SW 1271 (cell line): ENCODE measurements around the gene SLC25A10.

Experiments
- DNase-seq, 2 experiments: peaks; one replicate each; lab custom pipeline; 2025; lab: John Stamatoyannopoulos, UW

The SLC25A10 gene, protein sequence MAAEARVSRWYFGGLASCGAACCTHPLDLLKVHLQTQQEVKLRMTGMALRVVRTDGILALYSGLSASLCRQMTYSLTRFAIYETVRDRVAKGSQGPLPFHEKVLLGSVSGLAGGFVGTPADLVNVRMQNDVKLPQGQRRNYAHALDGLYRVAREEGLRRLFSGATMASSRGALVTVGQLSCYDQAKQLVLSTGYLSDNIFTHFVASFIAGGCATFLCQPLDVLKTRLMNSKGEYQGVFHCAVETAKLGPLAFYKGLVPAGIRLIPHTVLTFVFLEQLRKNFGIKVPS

DNA sequence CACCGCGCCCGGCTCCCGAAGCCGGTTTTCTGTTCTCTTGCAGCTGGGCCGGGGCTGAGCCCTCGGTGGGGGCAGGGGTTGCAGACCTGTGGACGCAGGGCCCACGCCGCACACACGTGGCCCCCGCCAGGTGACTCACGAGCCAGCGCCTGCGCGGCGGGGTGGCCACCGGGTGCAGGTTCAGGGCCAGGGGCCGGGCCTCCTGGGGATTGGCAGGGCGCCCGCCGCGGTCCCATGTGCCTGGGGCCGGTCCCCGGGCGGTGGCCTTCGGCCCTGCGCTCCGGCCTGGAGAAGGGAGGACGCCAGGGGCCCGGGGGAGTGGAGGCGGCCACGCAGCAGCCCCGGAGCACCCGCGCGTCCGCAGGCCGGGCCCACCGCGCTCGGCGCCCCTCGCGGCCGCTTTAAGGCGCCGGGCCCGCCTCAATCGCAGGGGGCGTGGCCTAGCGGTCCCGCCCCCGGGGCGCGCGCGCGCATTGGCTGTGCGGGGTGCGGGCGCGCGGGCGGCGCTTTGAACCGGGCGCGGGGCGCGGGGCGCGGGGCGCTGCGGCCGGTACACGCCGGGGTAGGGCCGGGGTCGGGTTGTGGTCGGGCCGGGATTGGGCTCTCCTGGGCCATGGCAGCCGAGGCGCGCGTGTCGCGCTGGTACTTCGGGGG, at the start of gene SLC25A10:
SLC25A10 (plus strand) TSS at position 471 of the 654 bp plus-strand sequence; CDS start at position 614, 143 bp downstream.
- peak; percentile 46 to 66 for DNase-seq

DNA sequence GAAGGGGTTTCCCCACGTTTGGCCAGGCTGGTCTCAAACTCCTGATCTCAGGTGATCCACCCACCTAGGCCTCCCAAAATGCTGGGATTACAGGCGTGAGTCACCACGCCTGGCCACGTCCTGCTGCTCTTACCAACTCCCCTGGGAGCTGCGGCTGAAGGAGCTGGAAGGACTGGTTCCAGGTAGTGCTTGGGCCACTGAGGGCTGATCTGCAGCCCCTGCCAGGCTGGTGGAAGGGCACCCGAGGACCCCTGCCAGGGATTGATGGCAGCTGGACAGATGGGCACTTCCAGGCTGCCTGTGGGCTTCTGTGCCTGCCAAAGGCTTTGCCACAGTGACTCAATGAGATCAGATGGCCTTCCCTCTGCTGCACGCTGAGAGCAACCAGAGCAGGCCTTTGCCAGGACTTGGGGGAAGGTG, 48.0 kb upstream of the SLC25A10 start:
- DNase-seq: no peak

DNA sequence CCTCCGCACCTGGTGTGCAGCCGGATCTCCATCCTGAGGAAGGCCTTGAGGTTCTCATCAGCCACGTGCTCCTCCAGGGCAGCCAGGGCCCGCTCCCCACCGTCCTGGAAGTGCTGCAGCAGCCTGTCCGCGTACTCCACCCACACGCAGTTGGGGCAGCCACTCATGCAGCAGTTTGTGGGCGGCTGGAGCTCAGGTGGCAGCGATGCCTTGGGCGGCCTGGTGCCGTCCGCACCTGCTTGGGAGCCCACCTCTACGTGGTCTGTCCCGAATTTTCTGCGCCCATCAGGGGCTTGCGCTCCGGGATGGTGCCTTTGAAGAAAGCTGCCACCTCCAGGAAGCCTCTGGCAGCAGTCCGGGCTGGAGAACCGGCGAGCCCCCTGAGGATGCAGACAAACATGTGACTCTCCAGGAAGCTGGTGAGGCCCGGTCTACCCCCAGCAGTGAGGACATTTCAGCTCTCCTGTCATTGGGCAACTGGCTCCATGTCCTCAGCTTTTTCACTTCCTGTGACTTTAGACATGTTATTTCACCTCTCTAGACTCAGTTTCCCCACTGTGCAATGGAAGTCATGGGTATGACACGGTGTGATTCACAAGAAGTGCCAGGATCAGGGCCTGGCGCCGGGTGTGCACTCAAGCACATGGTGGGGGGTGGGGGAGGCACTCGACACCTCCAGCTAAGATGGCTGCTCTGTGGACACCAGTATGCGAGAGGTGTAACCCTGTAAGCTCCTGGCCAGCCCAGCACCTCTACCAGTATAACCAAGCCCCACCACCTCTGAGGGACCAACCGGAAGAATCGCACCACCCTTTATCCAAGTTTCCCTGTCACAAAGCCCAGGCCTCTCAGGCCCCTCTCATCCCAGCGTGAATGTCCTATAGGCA, 46.6 kb upstream of the SLC25A10 start:
- peak in 1 of 2 experiments; percentile 36 for DNase-seq

DNA sequence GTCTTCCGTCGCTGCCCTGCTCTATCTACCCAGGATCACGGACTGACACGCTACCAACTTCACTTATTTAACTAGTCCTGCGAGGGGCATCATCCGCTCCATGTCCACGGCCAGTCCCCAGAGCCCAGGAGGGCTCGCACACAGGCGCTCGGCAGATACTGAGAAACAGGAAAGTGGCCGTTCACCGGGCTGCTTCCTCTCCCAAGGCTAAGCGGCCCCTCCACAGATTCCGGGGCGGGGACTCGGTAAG, 46.1 kb upstream of the SLC25A10 start:
- peak in 1 of 2 experiments; percentile 36 for DNase-seq

DNA sequence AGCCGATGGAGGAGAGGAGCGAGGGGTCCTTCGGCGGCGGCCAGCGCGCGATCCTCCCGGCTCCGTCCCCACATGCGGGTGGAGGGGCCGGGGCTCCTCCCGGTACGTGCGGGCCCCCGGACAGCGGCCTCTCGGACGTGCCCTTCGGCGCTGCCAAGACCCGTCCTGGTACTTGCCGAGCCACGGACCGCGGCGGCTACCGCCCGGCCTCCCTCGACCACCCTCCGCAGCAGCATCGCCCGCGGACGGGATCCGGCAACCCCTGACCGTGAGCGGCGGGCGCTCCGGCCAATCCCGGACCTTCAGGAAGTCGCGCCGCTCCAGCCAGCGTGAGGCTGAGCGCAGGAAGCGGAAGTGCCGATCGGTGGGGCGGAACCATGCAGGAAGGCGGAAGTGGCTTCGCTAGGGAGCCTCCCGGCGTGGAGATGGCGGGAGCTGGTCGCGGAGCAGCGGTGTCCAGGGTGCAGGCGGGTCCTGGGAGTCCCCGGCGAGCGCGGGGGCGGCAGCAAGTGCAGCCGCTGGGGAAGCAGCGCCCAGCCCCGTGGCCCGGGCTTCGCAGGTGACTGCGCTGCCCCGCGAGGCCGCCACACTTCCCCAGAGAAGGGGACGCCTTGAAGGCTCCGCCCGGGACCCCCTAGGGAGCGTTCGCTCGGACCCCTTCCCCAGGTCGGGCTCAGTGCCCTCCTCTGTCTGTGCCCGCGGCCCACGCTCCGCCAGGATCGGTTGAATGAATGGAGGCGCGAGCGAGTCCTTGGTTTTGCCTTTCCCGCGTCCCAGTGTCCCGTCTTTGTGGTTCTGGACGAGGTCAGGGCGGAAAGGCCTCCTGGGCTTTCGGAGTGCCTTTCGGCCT, 45.5 kb upstream of the SLC25A10 start, which contains the start of the genes CCDC137 and OXLD1:
CCDC137 (plus strand) TSS at position 396 of the 850 bp plus-strand sequence; CDS start at position 426, 30 bp downstream.
OXLD1 (minus strand) TSS at position 264 of the 850 bp plus-strand sequence; CDS start at position 236, 28 bp downstream.
- peak; percentile 82 to 91 for DNase-seq

DNA sequence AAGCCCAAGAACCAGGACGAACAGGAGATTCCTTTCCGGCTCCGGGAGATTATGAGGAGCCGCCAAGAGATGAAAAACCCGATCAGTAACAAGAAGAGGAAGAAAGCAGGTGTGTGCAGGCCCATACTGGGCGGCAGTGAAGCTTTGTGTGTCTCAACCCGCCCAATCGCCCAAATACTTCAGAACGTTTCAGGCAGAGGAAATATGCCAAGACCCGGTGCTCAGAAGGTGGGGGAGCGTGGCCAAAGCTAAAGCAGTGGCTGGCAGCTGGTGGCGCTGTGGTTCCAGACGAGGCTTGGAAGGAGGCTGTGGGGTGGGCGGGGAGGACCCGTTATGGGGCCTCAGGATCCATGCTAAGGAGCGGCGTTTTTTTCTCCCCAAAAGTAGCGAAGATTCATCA, 44.3 kb upstream of the SLC25A10 start:
- DNase-seq: no peak

DNA sequence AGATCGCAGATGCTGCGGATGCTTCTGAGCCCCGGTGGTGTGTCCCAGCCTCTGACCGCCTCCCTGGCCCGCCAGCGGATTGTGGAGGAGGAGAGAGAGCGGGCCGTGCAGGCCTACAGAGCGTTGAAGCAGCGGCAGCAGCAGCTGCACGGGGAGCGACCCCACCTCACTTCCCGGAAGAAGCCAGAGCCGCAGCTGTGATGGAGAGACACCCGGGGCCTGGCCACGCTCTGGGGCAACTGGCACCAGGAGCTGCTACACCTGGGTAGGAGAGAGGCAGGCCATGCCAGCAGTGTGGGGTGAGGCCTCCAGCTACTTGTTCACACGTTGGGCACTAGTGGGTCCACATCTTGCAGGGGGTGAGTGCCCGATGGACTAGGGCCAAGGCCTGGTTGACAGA, 39.6 kb upstream of the SLC25A10 start:
- no peak for DNase-seq

DNA sequence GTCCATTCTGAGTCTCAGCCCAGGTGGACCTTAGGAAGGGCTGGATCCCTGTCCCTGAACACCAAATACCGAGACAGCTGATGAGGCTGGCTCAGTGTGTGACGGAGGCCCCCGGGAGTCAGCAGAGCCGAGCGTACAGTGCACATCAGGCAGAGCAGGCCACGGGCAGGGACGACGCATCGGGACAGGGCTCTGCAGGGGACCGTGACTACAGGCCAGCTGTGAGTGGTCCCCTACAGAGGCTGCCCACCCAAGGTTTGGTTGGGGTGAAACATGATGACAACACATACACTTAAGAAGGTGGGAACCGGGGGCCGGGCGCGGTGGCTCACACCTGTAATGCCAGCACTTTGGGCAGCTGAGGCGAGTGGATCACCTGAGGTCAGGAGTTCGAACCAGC, 39.1 kb upstream of the SLC25A10 start:
- no peak for DNase-seq

DNA sequence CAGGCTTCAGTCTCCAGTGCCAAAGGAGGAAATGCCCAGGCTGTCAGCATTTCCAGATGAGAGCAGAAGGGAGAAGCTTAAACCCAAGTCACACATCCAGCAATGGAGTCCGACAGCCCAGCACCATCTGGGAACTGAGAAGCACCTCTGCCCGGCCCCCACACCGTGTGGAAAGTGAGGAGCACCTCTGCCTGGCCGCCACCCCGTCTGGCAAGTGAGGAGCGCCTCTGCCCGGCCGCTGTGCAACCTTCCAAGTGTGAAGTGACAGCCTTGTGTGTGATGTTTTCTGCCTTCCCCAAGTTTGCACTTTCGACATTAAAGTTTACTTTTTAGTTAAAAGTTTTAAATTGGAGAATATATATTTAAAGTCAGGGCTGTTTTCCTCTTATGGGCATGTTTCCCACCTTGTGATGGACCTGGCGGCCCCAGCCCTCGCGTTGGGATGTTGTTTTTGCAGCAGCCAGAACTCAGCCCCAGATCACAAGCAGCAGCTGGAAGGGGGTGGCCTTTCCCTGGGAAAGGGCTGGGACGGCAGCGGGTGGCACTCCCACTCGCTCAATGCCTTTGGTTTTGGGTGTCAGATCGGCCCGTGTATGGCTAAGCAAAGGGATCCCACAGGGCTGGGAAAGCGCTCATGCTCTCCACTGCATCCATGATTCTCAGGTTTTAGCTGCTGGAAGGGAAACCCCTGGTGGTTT, 38.4 kb upstream of the SLC25A10 start:
- no peak for DNase-seq

DNA sequence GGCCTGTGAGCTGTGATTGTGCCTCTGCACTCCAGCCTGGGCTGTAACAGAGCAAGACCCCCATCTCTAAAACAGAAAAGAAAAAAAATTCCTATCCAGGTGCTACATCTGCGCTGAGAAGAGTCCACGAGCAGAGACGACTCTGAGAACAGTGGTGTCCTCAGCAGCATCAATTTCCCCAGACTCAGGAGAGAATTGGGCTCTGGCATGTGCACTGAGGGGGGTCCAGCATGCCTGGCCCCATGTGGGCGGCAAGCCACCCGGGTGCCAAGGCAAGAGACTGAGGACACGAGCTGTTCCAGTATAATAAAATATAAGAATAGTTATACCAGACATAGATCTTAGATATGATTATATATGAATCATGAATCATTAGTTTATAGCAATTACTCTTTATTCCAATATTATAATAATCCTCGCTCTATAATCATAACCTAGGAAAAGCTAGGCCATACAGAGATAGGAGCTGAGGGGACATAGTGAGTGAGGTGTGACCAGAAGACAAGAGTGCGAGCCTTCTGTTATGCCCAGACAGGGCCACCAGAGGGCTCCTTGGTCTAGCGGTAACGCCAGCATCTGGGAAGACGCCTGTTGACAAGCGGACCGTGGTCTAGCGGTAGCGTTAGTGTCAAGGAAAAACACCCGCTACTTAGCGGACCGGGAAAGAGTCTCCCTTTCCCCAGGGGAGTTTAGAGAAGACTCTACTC, 36.4 kb upstream of the SLC25A10 start:
- peak in 1 of 2 experiments; percentile 11 for DNase-seq

DNA sequence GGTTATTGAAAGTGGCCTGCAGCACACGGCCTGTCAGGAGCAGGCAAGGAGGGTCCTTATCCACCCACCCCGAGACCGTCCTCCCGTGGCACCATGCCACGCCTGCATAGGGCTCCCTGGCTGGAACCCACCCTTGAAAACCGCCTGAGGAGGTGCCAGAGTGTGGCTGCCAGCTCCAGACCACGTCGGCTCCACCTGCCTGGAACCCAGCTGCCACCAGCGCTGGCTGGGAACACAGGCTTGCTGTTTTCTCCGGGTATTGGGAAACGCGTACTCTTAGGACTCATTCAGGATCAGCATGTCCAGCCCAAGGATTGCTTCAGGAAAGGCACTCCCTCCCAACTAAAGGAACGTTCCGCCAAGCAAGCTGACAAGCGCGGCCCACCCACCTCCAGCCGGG, 35.2 kb upstream of the SLC25A10 start:
- DNase-seq: no peak

DNA sequence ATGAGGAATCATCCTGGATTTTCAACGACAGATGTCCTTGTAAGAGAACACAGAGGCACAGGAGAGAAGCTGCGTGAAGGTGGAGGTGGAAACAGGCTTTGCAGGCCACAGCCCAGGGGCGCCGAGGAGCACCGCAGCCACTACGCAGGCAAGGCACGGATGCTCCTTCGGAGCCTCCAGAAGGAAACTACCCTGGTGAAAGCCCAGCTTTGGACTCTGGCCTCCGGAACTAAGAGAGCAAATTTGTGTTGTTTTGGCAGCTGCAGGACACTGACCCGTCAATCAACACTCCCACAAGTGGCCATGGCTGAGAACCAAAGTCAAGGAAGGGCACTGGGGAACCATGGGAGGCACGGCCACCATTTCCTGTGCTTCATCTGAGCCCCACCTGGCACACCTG, 31.9 kb upstream of the SLC25A10 start:
- DNase-seq: no peak

DNA sequence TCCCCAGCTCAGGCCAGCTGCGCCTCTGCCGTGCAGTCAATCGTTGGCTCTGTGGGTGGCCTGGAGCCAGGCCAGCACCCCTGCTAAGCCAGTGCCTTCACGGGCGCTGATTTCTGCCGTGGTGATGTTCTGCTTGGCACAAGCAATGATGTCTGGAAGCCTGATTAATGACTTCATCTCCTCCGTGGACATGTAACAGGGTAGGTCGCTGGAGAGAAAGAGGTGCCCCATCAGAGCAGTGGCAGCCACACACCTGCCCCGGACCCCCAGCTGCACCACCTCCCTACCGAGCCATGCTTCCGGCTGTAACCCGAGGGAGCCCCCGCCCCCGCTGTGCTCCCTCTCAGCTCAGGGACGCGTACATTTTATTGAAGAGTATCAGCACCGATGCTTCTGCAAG, 30.4 kb upstream of the SLC25A10 start:
- no peak for DNase-seq

DNA sequence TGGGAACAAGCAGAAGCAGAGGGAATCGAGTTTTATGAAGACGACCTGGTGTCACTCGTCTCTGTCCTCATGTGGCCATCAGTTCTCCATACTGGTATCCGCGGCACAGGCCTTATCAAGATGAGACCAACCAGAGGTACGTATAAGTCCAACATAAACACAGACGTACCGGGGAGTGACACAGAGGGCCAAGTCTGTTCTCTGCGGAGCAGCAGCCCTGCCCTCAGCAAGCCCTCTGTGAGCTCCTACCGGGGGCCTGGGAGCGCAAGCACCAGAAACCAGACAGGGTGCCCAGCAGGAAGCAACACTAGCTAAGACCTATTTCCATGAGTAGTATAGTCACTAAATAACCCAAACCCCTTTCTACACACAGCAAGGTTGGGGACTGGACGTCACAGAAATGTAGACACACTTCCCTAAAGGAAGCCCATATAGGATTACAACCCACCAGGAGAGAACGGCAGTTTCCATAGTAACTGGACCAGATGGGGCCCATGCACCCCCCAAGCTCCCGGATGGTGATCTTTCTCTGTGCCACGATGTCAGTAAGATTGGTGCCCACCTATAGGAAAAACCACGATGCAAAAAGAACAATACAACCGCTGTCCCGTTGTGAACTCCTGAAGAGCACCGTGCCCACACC, 29.4 kb upstream of the SLC25A10 start:
- DNase-seq: no peak

DNA sequence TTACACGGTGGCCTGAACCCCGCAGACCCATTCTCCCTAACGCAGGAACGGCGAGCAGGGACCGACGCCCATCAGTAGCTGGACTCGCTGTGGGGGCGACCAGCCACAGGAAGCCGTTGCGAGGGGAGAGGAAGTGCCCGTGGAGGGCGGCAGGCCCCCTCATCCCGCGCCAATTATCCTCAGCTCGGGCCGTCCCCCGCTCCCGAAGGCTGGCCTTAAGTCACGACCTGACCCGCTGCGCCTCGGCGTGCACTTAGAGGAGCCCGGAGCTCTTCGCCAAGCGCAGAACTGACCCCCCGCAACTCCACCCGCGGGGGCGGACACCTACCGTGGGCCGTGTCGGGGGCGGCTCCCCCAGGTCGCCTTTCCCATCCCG, 28.9 kb upstream of the SLC25A10 start:
- DNase-seq: no peak

DNA sequence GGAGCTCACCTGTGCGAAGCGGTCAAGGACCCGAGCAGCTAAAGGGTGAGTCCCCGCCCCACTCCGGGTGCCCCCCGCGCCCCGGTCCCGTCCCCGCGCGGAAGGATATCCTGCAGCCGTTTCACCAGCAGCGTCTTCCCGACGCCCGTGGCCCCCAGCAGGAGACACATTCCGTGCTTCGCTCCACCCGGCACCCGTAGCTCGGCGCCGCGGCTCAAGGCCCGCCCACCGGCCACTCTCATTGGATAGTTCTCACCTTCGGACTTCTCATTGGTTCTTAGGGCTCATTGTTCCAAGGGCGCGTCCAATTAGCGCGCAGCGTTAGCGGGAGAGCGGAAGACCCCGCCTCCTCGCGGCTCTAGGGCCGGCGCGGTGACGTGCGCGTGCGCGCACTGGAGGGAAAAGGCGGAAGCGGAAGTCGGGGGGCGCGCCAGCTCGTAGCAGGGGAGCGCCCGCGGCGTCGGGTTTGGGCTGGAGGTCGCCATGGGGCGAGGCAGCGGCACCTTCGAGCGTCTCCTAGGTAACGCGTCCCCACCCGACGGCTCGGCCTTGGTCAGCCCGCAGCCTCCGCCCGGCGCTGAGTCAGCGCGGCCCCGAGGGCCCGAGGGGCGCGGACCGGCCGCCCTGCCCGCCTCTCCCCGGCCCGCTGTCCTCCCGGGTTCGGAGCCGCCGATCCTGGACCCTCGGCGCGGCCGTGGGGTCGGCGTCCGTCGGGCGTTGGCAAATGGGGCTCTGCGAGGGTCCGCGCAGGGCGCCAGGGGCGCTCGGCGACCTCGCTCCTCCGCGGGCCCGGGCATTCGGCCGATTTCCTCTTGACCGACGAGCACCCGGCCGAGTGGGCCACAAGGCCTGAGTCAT, 28.3 kb upstream of the SLC25A10 start, which contains the start of the genes ARL16 and HGS:
ARL16 (minus strand) TSS at position 214 of the 858 bp plus-strand sequence; CDS start at position 170, 44 bp downstream.
HGS (plus strand) TSS at position 428 of the 858 bp plus-strand sequence; CDS start at position 484, 56 bp downstream.
- peak; percentile 96 to 97 for DNase-seq

DNA sequence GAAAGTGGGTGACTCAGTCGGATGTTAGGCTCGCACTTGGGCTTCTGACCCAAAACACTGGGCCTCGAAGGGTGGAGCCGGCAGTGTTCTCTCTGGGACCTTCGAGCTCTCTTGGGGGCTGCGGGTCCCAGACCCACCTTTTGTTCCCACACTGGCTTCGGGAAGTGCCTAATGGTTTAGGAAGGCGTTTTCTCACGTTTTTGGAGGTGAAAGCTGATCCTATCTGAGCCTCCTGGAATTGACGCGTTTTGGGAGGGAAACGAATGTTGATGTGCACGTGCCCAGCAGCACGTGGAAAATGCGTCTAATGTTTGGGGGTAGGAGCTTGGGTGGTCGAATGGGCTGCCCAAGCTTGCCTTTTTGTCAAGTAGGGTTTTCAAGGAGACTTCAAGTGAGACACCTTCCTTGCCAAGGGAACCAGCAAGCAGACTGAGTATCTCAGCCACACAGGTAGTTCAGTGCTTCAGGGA, 27.6 kb upstream of the SLC25A10 start:
- DNase-seq: no peak

DNA sequence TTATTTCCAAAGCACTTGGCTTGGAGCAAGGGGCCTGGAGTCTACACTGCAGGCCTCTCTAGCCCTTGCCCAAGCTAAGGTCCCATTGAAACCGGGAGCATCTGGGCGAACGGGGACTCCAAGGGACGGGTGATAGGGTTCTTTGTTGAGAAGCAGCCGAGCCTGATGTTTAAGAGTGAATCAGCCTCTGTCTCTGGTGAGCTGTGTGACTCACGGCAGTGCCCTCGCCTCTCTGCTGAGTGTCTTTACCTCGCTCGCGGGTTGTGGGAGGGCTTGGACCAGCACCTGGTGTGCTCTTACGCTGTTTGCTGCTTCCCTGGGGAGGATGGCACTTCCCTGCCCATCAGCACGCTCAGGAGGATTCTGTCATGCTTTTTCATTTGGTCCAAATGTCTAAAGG, 27.0 kb upstream of the SLC25A10 start:
- no peak for DNase-seq

DNA sequence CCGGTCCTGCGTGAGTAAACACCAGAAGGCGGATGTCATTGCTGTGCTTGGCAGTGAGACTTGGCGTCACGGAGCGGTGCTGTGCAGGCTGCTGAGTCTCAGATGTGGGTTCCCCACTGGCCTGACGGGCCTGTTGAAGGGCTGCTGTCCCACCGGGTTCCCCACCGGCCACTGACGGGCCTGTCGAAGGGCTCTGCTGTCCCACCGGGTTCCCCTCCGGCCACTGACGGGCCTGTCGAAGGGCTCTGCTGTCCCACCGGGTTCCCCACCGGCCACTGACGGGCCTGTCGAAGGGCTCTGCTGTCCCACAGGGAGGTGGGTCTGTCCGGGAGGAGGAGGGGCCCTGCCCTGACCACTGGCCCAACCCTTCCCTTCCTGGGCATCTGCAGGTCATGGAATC, 25.5 kb upstream of the SLC25A10 start:
- DNase-seq: no peak
